GM12874 (cell line): ENCODE data around the gene FSTL4.

Experiments
- TF ChIP-seq, protein P1 (sequence below): IDR thresholded peaks from 2 replicates; pipeline ENCODE4 v1.5.1; 2011; ENCODE audit warnings: low read depth, mild to moderate bottlenecking, control low read depth, low read length, moderate library complexity; ENCODE audit not compliant: insufficient read depth

The FSTL4 gene

DNA sequence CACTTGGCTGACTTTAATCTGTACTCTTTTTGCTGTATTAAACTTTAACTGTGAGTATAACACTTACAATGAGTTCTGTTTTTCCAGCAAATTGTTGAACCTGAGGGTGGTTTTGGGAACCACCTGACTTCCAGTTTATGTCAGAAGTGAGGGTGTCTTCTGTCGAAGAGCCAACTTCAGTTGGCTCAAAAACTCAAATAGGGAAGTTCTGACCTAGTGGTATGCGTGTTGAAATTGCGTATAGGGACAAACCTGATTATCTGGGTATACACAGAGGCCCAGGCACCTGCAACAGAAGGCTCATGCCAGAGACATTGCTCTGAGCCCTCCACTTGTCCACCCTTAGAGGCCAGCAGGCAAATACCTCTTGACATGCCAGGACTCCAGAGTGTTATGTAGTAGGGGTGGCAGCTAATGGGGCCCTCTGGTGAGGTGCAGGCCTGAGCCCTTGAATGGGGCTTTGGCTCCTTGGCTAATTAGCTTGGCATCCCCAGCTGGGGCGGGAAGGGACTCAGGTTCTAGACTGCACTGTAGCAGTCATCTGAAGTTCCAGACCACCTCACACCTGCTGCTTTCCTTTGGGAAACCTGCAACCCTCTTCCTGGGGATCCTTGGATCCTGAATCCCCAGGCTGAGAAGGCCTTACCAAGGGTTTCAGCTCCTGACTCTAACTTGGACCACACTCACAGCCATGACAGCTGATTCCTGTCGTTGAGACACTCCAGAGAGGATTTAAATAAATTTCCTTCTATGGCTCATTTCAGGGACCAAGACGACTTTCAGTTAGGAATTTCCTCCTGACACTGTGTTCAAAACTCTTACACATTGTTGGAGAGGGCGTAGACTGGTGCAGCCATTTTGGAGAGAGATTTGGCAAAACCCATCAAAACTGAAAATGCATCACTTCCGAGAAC lies 370.9 kb downstream of the FSTL4 start:
- TF ChIP-seq, protein P1, sequence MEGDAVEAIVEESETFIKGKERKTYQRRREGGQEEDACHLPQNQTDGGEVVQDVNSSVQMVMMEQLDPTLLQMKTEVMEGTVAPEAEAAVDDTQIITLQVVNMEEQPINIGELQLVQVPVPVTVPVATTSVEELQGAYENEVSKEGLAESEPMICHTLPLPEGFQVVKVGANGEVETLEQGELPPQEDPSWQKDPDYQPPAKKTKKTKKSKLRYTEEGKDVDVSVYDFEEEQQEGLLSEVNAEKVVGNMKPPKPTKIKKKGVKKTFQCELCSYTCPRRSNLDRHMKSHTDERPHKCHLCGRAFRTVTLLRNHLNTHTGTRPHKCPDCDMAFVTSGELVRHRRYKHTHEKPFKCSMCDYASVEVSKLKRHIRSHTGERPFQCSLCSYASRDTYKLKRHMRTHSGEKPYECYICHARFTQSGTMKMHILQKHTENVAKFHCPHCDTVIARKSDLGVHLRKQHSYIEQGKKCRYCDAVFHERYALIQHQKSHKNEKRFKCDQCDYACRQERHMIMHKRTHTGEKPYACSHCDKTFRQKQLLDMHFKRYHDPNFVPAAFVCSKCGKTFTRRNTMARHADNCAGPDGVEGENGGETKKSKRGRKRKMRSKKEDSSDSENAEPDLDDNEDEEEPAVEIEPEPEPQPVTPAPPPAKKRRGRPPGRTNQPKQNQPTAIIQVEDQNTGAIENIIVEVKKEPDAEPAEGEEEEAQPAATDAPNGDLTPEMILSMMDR = no peak

DNA sequence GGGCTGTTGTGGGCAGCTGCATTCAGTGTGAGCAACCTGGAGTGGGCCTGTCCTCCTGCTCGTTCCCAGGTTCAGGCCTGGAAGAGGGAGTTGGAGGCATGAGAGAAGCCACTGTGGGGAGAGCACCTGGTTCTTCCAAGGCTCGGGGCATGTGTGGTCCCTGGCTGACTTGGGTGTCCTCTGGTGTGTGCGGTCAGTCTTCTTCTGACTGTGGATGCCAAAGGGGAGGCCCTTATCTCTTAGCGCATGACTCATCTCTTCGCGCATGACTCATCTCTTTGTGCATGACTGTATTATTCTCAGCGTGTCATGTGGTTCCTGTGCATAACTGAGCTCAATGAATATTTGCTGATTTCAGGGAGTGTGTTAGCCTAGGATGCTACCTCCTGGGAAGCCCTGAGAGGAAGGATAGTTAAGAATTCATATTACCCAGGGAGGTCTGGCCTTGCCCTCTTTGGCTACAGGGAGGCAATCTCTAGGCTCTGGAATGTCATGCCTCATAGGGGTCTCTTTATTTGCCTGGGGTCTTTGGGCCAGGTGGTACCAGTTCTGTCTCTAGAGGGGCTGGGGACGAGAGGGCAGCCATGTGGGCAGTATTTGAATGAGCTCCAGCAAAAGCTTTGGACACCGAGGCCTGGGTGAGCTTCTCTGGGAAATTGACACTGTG lies 371.8 kb downstream of the FSTL4 start:
- TF ChIP-seq, protein P1 = no peak

DNA sequence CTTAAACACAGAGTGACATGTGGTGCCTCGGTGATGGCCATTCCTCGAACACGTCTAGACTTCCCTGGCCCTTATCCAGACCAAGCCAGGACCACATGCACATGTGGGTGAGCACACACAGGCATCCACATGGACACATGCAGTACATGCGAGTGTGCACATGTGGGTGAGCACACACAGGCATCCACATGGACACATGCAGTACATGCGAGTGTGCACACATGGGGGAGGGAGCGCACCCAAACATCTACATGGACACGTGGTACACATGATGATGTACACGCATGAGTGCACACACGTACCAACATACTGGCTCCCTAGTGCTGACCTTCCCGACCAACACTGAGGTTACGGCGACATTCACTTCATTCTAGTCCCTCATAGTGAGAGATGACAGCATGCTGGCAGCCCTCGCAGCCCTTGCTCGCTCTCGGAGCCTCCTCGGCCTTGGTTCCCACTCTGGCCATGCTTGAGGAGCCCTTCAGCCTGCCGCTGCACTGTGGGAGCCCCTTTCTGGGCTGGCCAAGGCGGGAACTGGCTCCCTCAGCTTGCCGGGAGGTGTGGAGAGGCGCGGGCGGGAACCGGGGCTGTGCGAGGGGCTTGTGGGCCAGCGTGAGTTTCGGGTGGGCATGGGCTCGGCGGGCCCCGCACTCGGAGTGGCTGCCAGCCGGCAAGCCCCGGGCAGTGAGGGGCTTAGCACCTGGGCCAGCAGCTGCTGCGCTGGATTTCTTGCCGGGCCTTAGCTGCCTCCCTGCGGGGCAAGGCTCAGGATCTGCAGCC lies 373.7 kb downstream of the FSTL4 start:
- TF ChIP-seq, protein P1 = no peak

DNA sequence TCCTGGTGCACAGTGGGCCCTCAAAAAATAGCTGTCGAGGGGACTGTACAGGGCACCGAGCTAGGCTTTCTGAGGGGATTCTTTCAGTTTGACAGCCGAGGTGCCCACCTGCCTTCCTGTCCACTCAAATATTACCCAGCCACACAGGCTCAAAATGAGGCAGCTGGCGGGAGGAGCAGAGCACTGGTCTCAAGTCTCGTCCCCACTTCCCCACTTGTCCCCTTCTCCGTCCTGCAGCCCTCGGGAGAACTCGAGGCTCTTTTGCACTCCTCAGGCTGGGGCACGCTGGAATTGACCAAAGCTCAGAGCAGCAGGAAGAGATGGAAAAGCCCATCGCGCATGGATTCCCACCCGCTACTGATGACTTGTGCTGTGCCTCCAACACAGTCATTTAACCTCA lies 375.4 kb downstream of the FSTL4 start:
- TF ChIP-seq, protein P1 = no peak

DNA sequence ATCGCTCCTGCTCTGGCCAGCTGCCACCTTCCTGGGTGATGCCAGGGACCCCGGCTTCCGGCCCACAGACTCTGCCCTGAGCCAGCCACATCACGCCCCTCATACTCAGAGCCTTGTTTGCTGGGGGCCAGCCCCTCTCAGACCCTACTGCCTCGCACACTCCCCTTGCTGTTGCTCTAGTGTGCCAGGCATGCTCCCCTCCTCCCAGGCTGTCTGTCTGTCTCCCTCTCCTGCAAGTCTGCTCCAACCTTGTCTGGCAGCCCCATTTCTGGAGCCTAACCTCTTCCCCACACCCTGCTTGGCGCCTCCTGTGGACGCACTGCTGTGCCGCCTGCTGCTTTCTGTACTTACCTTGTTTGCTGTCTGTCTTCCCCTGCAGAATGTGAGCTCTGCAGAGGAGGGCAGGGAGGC lies 375.8 kb downstream of the FSTL4 start:
- TF ChIP-seq, protein P1 = no peak

DNA sequence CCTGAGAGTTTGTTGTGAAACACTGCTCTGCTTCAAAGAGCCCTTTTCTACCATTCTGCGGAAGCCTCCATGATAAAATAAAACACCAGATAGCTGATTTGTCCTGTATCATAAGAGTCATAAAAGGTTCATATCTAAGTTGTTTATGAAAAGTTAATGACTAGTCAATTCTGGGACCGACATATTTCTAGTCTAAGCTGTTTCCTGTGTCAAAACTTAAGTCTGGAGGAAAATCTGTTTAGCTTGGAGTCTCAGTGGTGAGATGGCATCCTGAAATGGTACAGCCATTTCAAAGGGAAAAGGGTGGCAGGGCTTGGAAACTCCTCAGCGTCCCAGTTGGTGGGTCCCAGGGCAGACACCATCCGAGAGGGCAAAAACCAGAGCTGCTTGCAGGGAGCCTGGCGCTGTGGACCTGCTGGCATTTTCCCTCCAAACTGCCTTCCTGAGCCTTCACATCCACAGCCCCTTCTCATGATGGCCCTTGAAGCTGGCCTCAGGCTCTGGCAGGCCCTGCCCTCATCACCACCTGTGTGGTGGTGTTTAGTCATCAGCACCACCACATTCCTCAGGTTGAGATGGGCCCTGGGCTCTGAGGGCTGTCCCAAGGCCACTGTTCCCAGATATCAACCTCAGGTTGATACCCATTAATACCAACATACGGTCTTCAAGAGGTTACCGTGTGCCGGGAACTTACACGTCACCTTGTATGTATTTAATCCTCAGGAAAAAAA lies 376.5 kb downstream of the FSTL4 start:
- TF ChIP-seq, protein P1 = no peak
